HCT116 (cell line): ENCODE results near the gene UBE3B. TPM values are rescaled to one million over a fixed set of nuclear protein-coding genes. Genes with fewer than 3 reads are reported as not detected.

Source experiments
- ATAC-seq: fragments of 200-7000 bp; cut with Tn5 transposase; 2 replicates; pipeline ENCODE4 v1.9.1; 2020; ENCODE audit warnings: mild to moderate bottlenecking, moderate library complexity
- BruUV-seq: library from RNA; stranded (reverse); fragments of 400-500 nt; replicated peaks from 2 replicates; lab custom pipeline; 2021; lab: Mats Ljungman, UMichigan
- CTCF ChIA-PET: fragments of 300-600 bp; sonication (Branson Sonifier 250); formaldehyde crosslinking; loops from one replicate; lab custom pipeline; 2021; ENCODE audit warnings: antibody characterized with exemption; lab: Charles Lee
- POLR2A ChIA-PET: fragments of 300-600, 350-600 bp; sonication (Branson Sonifier 250); formaldehyde crosslinking; loops from one replicate; lab custom pipeline; 2021; ENCODE audit warnings: antibody characterized with exemption; lab: Charles Lee
- RAD21 ChIA-PET, 2 experiments: fragments of 300-600 bp; sonication (Branson Sonifier 250); formaldehyde crosslinking; loops; one replicate each; lab custom pipeline; 2023; ENCODE audit warnings: low total read pairs in 2 of 2; ENCODE audit not compliant: uncharacterized antibody in 2 of 2, unreplicated experiment in 2 of 2, low non-redundant PET in 1 of 2; lab: Charles Lee
- DNase-seq: peaks from one replicate; pipeline ENCODE4 v3.0.0-alpha.2; 2010; ENCODE audit warnings: low read depth, low spot score
- H2AFZ ChIP-seq: fragments of 200-600 bp; shearing (Covaris generic), sonication (generic); 2 replicates; pipeline ENCODE4 v1.6.1; 2017; ENCODE audit warnings: low read depth, mixed run types, mixed read lengths, antibody characterized with exemption, low read length; ENCODE audit not compliant: poor library complexity, severe bottlenecking
- H3K27ac ChIP-seq: 2 replicates; pipeline ENCODE4 v1.5.1; 2012; ENCODE audit warnings: low read depth, low read length
- H3K27me3 ChIP-seq: fragments of 200-600 bp; sonication (generic); 2 replicates; pipeline ENCODE4 v1.6.1; 2016; ENCODE audit warnings: mixed run types, low read length, mixed read lengths; ENCODE audit not compliant: insufficient read depth
- H3K36me3 ChIP-seq, 2 experiments: fragments of 200-500 bp in 1 of 2; fragments of 200-600 bp in 1 of 2; sonication (Bioruptor generic) in 1 of 2; sonication (generic) in 1 of 2; 2 replicates each; pipeline versions ENCODE4 v1.5.1 to v1.6.1; 2014 to 2016; ENCODE audit warnings: low read length in 2 of 2, inconsistent platforms in 1 of 2, mixed read lengths in 1 of 2, mixed run types in 1 of 2; ENCODE audit not compliant: insufficient read depth in 2 of 2, control insufficient read depth in 1 of 2
- H3K4me1 ChIP-seq, 2 experiments: fragments of 200-600 bp in 1 of 2; sonication (generic) in 1 of 2; 2 replicates each; pipeline versions ENCODE4 v1.5.1 to v1.6.1; 2012 to 2017; ENCODE audit warnings: low read length in 2 of 2, inconsistent platforms in 1 of 2, mild to moderate bottlenecking in 1 of 2, mixed read lengths in 1 of 2, mixed run types in 1 of 2, moderate library complexity in 1 of 2; ENCODE audit not compliant: insufficient read depth in 2 of 2, control insufficient read depth in 1 of 2
- H3K4me2 ChIP-seq: fragments of 200-600 bp; sonication (generic); 2 replicates; pipeline ENCODE4 v1.6.1; 2017; ENCODE audit warnings: mixed run types, low read length, mixed read lengths
- H3K4me3 ChIP-seq, 2 experiments: fragments of 200-600 bp in 1 of 2; sonication (generic) in 1 of 2; replicated peaks in 1 of 2; 2 replicates each; pipeline ENCODE4 v1.5.1; 2011 to 2016; ENCODE audit warnings: low read length in 2 of 2, control low read depth in 1 of 2, low read depth in 1 of 2, mild to moderate bottlenecking in 1 of 2, mixed read lengths in 1 of 2, mixed run types in 1 of 2
- H3K79me2 ChIP-seq: fragments of 200-600 bp; sonication (generic); 2 replicates; pipeline ENCODE4 v1.6.1; 2017; ENCODE audit warnings: mild to moderate bottlenecking, mixed run types, low read length, moderate library complexity, mixed read lengths; ENCODE audit not compliant: insufficient read depth
- H3K9ac ChIP-seq: fragments of 200-600 bp; sonication (generic); 2 replicates; pipeline ENCODE4 v1.6.1; 2016; ENCODE audit warnings: low read length, mixed read lengths
- H3K9me2 ChIP-seq: fragments of 200-600 bp; sonication (generic), shearing (Covaris generic); 2 replicates; pipeline ENCODE4 v1.6.1; 2017; ENCODE audit warnings: mixed run types, mild to moderate bottlenecking, moderate library complexity; ENCODE audit not compliant: insufficient read depth
- H3K9me3 ChIP-seq, 2 experiments: fragments of 200-500 bp in 1 of 2; fragments of 200-600 bp in 1 of 2; sonication (Bioruptor generic) in 1 of 2; sonication (generic) in 1 of 2; 2 replicates each; pipeline ENCODE4 v1.6.1; 2014 to 2017; ENCODE audit warnings: low read length in 2 of 2, mixed read lengths in 2 of 2, inconsistent platforms in 1 of 2, low read depth in 1 of 2, mild to moderate bottlenecking in 1 of 2, mixed run types in 1 of 2, moderate library complexity in 1 of 2; ENCODE audit not compliant: control insufficient read depth in 1 of 2, insufficient read depth in 1 of 2
- H4K20me1 ChIP-seq: fragments of 200-600 bp; sonication (generic), shearing (Covaris generic); 2 replicates; pipeline ENCODE4 v1.6.1; 2017; ENCODE audit warnings: mixed run types, mild to moderate bottlenecking, moderate library complexity; ENCODE audit not compliant: insufficient read depth
- CBX3 ChIP-seq: IDR thresholded peaks from 2 replicates; pipeline ENCODE4 v1.6.1; 2012; ENCODE audit warnings: low read depth
- CEBPB ChIP-seq: IDR thresholded peaks from 2 replicates; pipeline ENCODE4 v1.6.1; 2012; ENCODE audit warnings: low read depth
- ELF1 ChIP-seq: IDR thresholded peaks from 2 replicates; pipeline ENCODE4 v1.6.1; 2012; ENCODE audit warnings: low read depth, borderline replicate concordance
- EZH2phosphoT487 ChIP-seq: fragments of 200-600 bp; IDR thresholded peaks from 2 replicates; pipeline ENCODE4 v1.6.1; 2018; ENCODE audit warnings: antibody characterized with exemption, borderline replicate concordance
- FOSL1 ChIP-seq: IDR thresholded peaks from 2 replicates; pipeline ENCODE4 v1.6.1; 2012; ENCODE audit warnings: low read depth
- POLR2A ChIP-seq: IDR thresholded peaks from 2 replicates; pipeline ENCODE4 v1.7.0; 2011; ENCODE audit warnings: borderline replicate concordance; ENCODE audit not compliant: insufficient read depth, insufficient read length; ENCODE audit errors: extremely low read depth
- YY1 ChIP-seq: IDR thresholded peaks from 2 replicates; pipeline ENCODE4 v1.6.1; 2011; ENCODE audit warnings: low read length, low read depth, moderate library complexity, mild to moderate bottlenecking; ENCODE audit not compliant: insufficient replicate concordance; ENCODE audit errors: extremely low read depth
- ZNF274 ChIP-seq: fragments of 200-500 bp; sonication (Bioruptor generic); IDR thresholded peaks from 2 replicates; pipeline ENCODE4 v1.6.1; 2014; ENCODE audit warnings: mild to moderate bottlenecking, low read depth, low read length, inconsistent platforms
- intact Hi-C: fragments of 100-400 bp; cut with micrococcal nuclease; formaldehyde crosslinking; loops from 2 replicates; pipeline ENCODE4 v1.10.0; 2022
- total RNA-seq: library from RNA; stranded (reverse); gene quantifications from one replicate; pipeline ENCODE4 v1.2.1, GENCODE V29; 2021; ENCODE audit not compliant: unreplicated experiment
- TF ChIP-seq, protein P1 (sequence below): IDR thresholded peaks from 2 replicates; pipeline ENCODE4 v1.6.1; 2012; ENCODE audit warnings: low read depth

UBE3B gene
- total RNA-seq, 1 experiment from 2014 or later = 28.9 TPM

GRCh38 chr12:109555431-109556315 lies 78.2 kb downstream of the UBE3B start (continued):
- TF ChIP-seq, protein P1, sequence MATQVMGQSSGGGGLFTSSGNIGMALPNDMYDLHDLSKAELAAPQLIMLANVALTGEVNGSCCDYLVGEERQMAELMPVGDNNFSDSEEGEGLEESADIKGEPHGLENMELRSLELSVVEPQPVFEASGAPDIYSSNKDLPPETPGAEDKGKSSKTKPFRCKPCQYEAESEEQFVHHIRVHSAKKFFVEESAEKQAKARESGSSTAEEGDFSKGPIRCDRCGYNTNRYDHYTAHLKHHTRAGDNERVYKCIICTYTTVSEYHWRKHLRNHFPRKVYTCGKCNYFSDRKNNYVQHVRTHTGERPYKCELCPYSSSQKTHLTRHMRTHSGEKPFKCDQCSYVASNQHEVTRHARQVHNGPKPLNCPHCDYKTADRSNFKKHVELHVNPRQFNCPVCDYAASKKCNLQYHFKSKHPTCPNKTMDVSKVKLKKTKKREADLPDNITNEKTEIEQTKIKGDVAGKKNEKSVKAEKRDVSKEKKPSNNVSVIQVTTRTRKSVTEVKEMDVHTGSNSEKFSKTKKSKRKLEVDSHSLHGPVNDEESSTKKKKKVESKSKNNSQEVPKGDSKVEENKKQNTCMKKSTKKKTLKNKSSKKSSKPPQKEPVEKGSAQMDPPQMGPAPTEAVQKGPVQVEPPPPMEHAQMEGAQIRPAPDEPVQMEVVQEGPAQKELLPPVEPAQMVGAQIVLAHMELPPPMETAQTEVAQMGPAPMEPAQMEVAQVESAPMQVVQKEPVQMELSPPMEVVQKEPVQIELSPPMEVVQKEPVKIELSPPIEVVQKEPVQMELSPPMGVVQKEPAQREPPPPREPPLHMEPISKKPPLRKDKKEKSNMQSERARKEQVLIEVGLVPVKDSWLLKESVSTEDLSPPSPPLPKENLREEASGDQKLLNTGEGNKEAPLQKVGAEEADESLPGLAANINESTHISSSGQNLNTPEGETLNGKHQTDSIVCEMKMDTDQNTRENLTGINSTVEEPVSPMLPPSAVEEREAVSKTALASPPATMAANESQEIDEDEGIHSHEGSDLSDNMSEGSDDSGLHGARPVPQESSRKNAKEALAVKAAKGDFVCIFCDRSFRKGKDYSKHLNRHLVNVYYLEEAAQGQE = no peak
- TF ChIP-seq ZNF274 (no peak), CEBPB (no peak), ELF1 (no peak), YY1 (no peak)
- TF ChIP-seq, all 23 proteins: peak for 0

DNA sequence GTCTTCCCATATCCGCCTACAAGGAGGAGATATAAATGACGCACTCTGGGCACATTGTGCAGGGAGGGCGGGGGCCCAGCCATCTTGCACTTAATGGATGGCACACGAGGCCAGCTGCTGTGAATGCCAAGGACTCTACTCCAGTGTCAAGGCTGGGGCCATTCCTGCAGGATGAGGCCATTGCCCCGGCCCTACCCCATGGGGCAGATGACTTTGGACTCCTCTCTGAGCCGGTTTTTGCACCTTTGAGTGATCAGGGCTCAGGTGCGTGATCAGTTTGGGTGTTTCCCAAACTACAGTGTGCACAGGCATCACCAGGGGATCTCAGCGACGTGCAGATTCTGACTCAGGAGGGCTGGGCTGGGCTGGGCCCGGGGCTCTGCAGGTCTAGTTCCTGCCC lies 79.8 kb downstream of the UBE3B start:
- Histone ChIP-seq H3K79me2 (no peaks in the 10 kb centered on the region), H3K36me3 (no peaks in the 10 kb centered on the region), H4K20me1 (no peaks in the 10 kb centered on the region), H3K4me3 (no peak overlapping the region), H3K27me3 (0 out of 2 replicates have a peak, but pooled peaks cover 6% of the 10 kb centered on the region), H3K4me2 (no peak overlapping the region), H3K4me1 (no peaks in the 10 kb centered on the region), H2AFZ (no peak overlapping the region), H3K9me3 (no peaks in the 10 kb centered on the region), H3K27ac (no peak overlapping the region), H3K9ac (no peak overlapping the region), H3K9me2 (no peaks in the 10 kb centered on the region)
- DNase-seq (no peak), ATAC-seq (no peak)
- ChIA-PET CTCF (no interaction called here), POLR2A (no interaction called here), RAD21 (no interaction called here)
- intact Hi-C loops = no loop called here
- no TSS peak for BruUV-seq
- TF ChIP-seq EZH2phosphoT487 = no peak
- TF ChIP-seq, protein P1 = no peak
- no peak for TF ChIP-seq CBX3
- no peak for TF ChIP-seq POLR2A
- TF ChIP-seq FOSL1 = no peak
